Measurements from ENCODE around the gene SUMO3.

DNA sequence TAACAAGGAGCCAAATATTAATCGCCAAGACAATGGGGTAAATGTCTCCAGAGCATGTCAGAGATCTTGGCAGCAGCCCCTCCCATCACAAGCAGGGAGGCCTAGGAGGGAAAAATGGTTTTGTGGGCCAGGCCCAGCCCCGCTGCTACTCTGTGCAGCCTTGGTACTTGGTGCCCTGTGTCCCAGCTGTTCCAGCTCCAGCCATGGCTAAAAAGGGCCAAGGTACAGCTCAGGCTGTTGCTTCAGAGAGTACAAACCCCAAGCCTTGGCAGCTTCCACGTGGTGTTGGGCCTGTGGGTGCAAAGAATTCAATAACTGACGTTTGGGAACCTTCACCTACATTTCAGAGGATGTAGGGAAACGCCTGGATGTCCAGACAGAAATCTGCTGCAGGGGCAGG, 26.6 kb downstream of the SUMO3 start:
- TF ChIP-seq POLR2A (IDR thresholded peaks at IDR 0.05; ENCODE audit: low read length) (no peak), GATA1 (IDR thresholded peaks at IDR 0.05; ENCODE audit: low read depth, low read length) (no peak)

Data from erythroblast (primary cell).